ENCODE data around the gene TMX2. TPM values are rescaled to one million over a fixed set of nuclear protein-coding genes. Genes with fewer than 3 reads are reported as not detected.

TMX2 gene
- total RNA-seq, 2 donors from 2014 or later: 40.3 to 75.7 TPM

DNA sequence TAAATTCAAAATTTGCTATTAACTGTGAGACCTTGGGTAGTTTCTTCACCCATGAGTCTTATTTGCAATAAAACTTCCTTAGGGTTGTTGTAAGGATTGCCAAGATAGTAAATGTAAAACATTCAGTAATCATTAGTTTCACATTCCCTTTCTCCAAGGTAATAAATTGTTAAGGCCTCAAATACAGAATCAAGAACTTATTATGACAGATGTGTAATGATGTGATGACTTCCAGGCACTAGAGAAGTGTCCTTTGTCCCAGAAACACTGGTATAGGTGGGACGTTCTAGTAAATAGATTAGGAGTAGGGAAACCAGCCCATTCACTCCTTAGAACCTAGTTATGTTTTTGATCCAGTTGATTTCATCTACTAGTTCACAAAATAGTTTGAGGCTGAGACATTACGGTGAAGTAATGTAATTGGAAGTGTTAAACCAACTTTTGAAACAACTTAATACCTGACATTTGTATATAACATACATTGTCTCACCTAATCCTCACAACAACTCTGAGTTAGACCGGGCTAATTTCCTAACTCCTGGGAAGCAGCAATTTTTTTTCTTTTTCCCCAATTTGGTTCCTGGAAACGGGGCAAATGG is 74.7 kb downstream of the TMX2 start:
- Mint-ChIP-seq H3K27ac (no peak overlapping the region), H3K36me3 (ENCODE audit: low read depth) (peaks cover 3% of the 10 kb centered on the region), H3K9me3 (no peaks in the 10 kb centered on the region), H3K4me1 (peaks cover 4% of the 10 kb centered on the region), H3K4me3 (no peak overlapping the region), H3K27me3 (no peaks in the 10 kb centered on the region)
- ATAC-seq (replicated peaks): no peak

GRCh38 chr11:57787920-57788702 is 75.7 kb downstream of the TMX2 start:
- ATAC-seq (replicated peaks): no peak
- no peaks in the 10 kb centered on the region for H3K27me3 Mint-ChIP-seq
- peaks cover 8% of the 10 kb centered on the region for H3K4me1 Mint-ChIP-seq
- no peak overlapping the region for H3K4me3 Mint-ChIP-seq
- no peak overlapping the region for H3K27ac Mint-ChIP-seq
- peaks cover 7% of the 10 kb centered on the region for H3K36me3 Mint-ChIP-seq (ENCODE audit: low read depth)
- no peaks in the 10 kb centered on the region for H3K9me3 Mint-ChIP-seq

DNA sequence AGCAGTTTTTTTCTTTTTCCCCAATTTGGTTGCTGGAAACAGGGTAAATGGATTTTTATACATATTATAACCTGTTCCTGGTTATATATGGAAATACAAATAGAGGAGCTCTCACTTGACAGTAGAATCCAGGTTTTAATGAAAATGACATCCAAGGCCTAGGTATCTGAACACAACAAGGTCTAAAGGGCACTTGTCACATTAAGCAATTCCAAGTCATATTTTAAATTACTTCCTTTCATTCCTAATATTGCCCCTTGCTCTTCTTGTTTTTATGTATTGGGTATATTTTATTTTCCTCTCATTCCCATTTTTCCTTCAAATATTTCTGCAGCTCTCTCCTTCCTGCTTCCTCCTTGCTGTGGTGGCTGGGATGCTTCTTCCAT is 76.3 kb downstream of the TMX2 start:
- H3K9me3 Mint-ChIP-seq: no peaks in the 10 kb centered on the region
- H3K36me3 Mint-ChIP-seq (ENCODE audit: low read depth): peaks cover 7% of the 10 kb centered on the region
- H3K27me3 Mint-ChIP-seq: no peaks in the 10 kb centered on the region
- no peak overlapping the region for H3K4me3 Mint-ChIP-seq
- no peak overlapping the region for H3K27ac Mint-ChIP-seq
- no peak for ATAC-seq (replicated peaks)
- peaks cover 12% of the 10 kb centered on the region for H3K4me1 Mint-ChIP-seq

Other genes starting within 250 kb of the TMX2 start
- 10 to 100 TPM in 1 of 2 donors, 1 to 10 TPM in 1; 9.1 to 20.0 TPM for gene SLC43A1, start 196.9 kb upstream of the TMX2 start, total RNA-seq
- 100 to 1,000 TPM in 1 of 2 donors, 10 to 100 TPM in 1; 56.4 to 125 TPM for gene TIMM10, start 181.8 kb upstream of the TMX2 start, total RNA-seq
- not detected for gene SMTNL1, start 175.0 kb upstream of the TMX2 start, total RNA-seq
- gene UBE2L6, start 144.9 kb upstream of the TMX2 start, total RNA-seq: 100 to 1,000 TPM in 1 of 2 donors, 10 to 100 TPM in 1; 69.2 to 110 TPM
- gene SERPING1, start 114.9 kb upstream of the TMX2 start, total RNA-seq: not detected
- gene YPEL4, start 62.7 kb upstream of the TMX2 start, total RNA-seq: 1 to 10 TPM in 1 of 2 donors, not detected in 1; 1.5 TPM
- gene CLP1, start 54.8 kb upstream of the TMX2 start, total RNA-seq: 10 to 100 TPM; 16.6 to 24.1 TPM
- gene ZDHHC5, start 44.5 kb upstream of the TMX2 start, total RNA-seq: 10 to 100 TPM; 58.2 to 79.9 TPM
- gene MED19, start 378 bp upstream of the TMX2 start, total RNA-seq: 10 to 100 TPM; 10.9 to 12.3 TPM
- 100 to 1,000 TPM; 149 to 175 TPM for gene SELENOH, start 28.9 kb downstream of the TMX2 start, total RNA-seq
- not detected for gene BTBD18, start 39.2 kb downstream of the TMX2 start, total RNA-seq
- 10 to 100 TPM in 1 of 2 donors, 1 to 10 TPM in 1; 4.6 to 12.5 TPM for gene CTNND1, start 49.2 kb downstream of the TMX2 start, total RNA-seq